Daoy (cell line): ENCODE data around the gene CENPVL1. TPM values are rescaled to one million over a fixed set of nuclear protein-coding genes. Genes with fewer than 3 reads are reported as not detected.

Source experiments
- total RNA-seq: library from RNA; depleted of rRNA; stranded (reverse); fragments of >200 nt; shearing (Covaris generic); gene quantifications from 2 replicates; pipeline ENCODE4 v1.2.3, GENCODE V29; 2014; rRNA removed

Gene CENPVL1
- total RNA-seq, 1 experiment from 2014 or later, result 0.34 TPM

Other genes starting within 250 kb of the CENPVL1 start
- 35.6 and 40.5 TPM in 2 replicates for gene NUDT11, start 213.9 kb upstream of the CENPVL1 start, total RNA-seq
- 4.0 and 8.2 TPM in 2 replicates for gene CENPVL3, start 91.6 kb upstream of the CENPVL1 start, total RNA-seq
- 0.34 and 1.2 TPM in 2 replicates for gene CENPVL2, start 27.7 kb upstream of the CENPVL1 start, total RNA-seq
- gene GSPT2, start 32.9 kb downstream of the CENPVL1 start, total RNA-seq, result 7.1 and 7.5 TPM in 2 replicates
- 105 and 110 TPM in 2 replicates for gene MAGED1, start 183.1 kb downstream of the CENPVL1 start, total RNA-seq